ENCODE data around the gene SNX32.
A peak's percentile ranks its signal among the peaks of the same experiment; 100 is the strongest.

Gene SNX32

DNA sequence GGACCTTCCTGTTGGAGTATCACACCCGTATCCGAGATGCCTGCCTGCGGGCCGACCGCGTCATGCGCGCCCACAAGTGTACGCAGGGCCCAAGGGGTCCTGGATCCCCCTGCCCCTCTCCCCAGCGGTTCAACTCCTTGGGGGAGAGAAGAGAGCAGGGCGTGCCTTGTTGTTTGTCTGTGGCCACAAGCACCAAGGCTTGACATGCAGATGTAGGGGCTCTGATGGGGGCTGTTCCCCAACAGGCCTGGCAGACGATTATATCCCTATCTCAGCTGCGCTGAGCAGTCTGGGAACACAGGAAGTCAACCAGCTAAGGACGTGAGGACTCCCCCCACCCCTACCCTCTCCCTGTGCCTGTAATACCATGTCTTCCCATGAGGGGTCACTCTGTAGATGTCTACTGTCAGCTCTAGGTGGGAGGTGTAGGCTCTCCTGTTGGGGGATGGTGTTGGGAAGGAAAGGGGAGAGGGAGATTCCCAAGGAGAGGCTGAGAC lies 17.4 kb downstream of the SNX32 start:
- H3K27ac ChIP-seq = no peak overlapping the region
- TF ChIP-seq ZFX (IDR thresholded peaks at IDR 0.05) (no peak), CTCF (conservative IDR thresholded peaks at IDR 0.05) (peak; percentile 61)

- TF ChIP-seq CTCF (conservative IDR thresholded peaks at IDR 0.05) (no peak), ZFX (IDR thresholded peaks at IDR 0.05) (no peak)
- no peak overlapping the region for H3K27ac ChIP-seq
Observed at GRCh38 chr11:65851811-65852507, 18.2 kb downstream of the SNX32 start.

GRCh38 chr11:65852508-65853245 lies 18.9 kb downstream of the SNX32 start:
- no peak overlapping the region for H3K27ac ChIP-seq
- TF ChIP-seq CTCF (conservative IDR thresholded peaks at IDR 0.05) (no peak), ZFX (IDR thresholded peaks at IDR 0.05) (no peak)

DNA sequence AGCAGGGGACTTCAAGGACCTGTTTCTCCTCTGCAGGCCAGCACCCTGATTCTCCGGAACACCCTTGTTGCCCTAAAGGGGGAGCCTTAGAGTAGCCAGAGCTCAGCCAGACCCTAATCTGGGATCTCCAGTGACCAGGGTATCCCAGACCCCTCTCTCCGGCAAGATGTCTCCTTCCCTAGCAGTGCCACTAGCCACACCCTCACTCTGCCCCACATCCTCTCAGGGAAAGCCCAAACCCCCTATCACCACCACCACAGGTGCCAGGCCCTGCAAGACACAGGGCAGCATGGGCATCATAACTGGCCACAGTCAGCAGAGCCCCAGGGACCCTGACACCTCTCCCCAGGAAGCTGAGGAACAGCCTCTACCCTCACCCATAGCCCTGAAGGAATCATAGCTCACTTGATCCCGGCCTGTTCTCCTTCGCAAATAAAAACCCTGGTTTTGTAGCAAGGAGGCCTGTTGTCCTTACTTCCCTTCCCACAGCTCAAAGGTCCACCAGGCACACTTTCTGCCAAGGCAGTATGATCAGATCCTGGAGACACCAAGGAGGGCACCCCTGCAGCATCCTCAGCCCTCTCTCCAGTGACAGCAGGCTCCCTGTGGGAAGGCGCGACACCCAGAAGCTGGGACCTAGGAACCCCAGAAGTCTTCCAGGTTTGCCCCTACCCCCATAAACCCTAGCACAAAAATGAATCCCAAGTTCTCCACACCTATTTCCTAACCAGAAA lies 19.6 kb downstream of the SNX32 start:
- H3K27ac ChIP-seq = no peak overlapping the region
- TF ChIP-seq ZFX (IDR thresholded peaks at IDR 0.05) = no peak
- TF ChIP-seq CTCF (conservative IDR thresholded peaks at IDR 0.05) = peak; percentile 5; the same call in 1 of the 2 replicates

GRCh38 chr11:65854161-65854592 lies 20.4 kb downstream of the SNX32 start:
- TF ChIP-seq CTCF (conservative IDR thresholded peaks at IDR 0.05) = no peak
- H3K27ac ChIP-seq = no peak overlapping the region

DNA sequence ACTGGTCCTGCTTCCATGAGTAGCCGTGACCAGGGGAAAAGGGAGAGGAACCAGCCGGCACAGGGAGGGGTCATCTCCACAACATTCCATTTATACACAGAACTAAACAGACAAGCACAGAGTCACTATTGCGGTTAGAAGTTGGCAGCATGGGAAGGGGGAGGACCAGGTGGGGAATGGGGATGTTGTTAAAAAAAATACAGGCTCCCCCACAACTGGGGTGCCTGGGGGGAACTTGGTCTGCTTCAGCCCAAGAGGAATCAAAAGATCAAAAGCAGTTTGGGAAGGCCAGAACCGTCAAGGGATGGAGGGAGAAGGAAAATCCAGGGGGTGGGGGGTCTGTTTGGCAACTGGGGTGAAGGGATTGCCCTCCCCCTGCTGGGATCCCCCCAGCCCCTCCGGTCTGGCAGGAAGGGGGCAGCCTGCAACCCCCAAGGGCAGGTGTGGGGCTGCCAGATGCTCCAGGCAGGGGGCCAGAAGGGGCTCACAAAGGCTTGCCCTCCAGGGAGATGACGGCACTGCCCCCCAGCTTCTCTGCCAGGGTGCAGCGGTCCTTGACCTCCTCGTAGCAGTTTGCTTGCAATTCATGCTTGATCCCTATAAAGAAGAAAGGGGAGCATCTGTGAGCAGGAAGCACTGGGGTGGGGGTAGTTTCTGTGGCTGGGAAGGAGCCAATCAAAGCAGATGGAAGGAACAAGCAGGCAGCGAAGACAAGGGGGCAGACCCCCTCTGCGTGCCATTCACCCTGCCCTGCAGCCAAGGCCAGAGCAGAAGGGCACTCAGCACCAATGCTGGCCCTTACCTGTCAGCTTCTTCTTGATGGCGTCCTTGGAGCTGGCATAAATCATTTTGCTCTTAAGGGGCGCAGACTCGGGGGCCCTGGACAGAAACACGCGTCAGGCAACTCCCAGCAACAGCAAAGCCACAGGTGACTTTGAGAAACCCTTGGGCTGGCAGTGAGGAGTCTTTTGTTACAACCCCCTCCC lies 21.4 kb downstream of the SNX32 start:
- TF ChIP-seq CTCF (conservative IDR thresholded peaks at IDR 0.05) (no peak), ZFX (IDR thresholded peaks at IDR 0.05) (no peak)

More for the DNA sequence above, 21.4 kb downstream of the SNX32 start:
- no peak overlapping the region for H3K27ac ChIP-seq

Measured in C4-2B (cell line).